Measurements from ENCODE around the gene LGALS12. TPM values are rescaled to one million over a fixed set of nuclear protein-coding genes. Genes with fewer than 3 reads are reported as not detected.
A peak's percentile ranks its signal among the peaks of the same experiment; 100 is the strongest.

The LGALS12 gene
- total RNA-seq, 1 experiment from 2014 or later: not detected

GRCh38 chr11:63520606-63521170, 14.8 kb downstream of the LGALS12 start:
- Histone ChIP-seq H3K4me3 (ENCODE audit: low read depth, low read length) (no peak overlapping the region), H3K9me3 (peaks cover 36% of the 10 kb centered on the region), H3K27me3 (replicated peaks; ENCODE audit: control insufficient read depth, insufficient read depth, low read length) (no peaks in the 10 kb centered on the region), H3K36me3 (ENCODE audit: control insufficient read depth, insufficient read depth, low read length) (no peaks in the 10 kb centered on the region), H3K4me1 (peaks cover 42% of the 10 kb centered on the region)
- ChIA-PET CTCF (interaction anchor here (1.1 kb wide), 1 partner anchor 13 kb away, joined by 4 read pairs; no protein-coding TSS in a partner anchor), POLR2A (interaction anchor here (0.5 kb wide), 1 partner anchor 54 kb away, joined by 4 read pairs; no protein-coding TSS in a partner anchor)
- peaks cover 18% of the 10 kb centered on the region for H3K4me1 Mint-ChIP-seq (ENCODE audit: low read depth, unreplicated experiment)
- no peak for TF ChIP-seq CTCF (IDR thresholded peaks at IDR 0.05; ENCODE audit: insufficient read depth in 1 of 2, low read depth in 1 of 2, low read length in 1 of 2, severe bottlenecking in 1 of 2, unreplicated experiment in 1 of 2)
- H3K27me3 Mint-ChIP-seq (ENCODE audit: insufficient read depth, unreplicated experiment): no peaks in the 10 kb centered on the region
- H3K9me3 Mint-ChIP-seq (ENCODE audit: unreplicated experiment): peaks cover 46% of the 10 kb centered on the region
- DNase-seq: no peak
- H3K36me3 Mint-ChIP-seq (ENCODE audit: insufficient read depth, unreplicated experiment): peaks cover 14% of the 10 kb centered on the region
- no peak overlapping the region for H3K27ac Mint-ChIP-seq (ENCODE audit: unreplicated experiment)
- intact Hi-C loops (cut with micrococcal nuclease; ENCODE audit: unreplicated experiment): no loop called here
- no TSS peak for BruUV-seq (replicated peaks)
- H3K4me3 Mint-ChIP-seq (ENCODE audit: unreplicated experiment): no peak overlapping the region

GRCh38 chr11:63521896-63522295, 16.0 kb downstream of the LGALS12 start:
- Histone ChIP-seq H3K4me1 (peaks cover 34% of the 10 kb centered on the region), H3K4me3 (ENCODE audit: low read depth, low read length) (no peak overlapping the region), H3K36me3 (ENCODE audit: control insufficient read depth, insufficient read depth, low read length) (no peaks in the 10 kb centered on the region), H3K9me3 (peaks cover 36% of the 10 kb centered on the region), H3K27me3 (replicated peaks; ENCODE audit: control insufficient read depth, insufficient read depth, low read length) (no peaks in the 10 kb centered on the region)
- BruUV-seq (replicated peaks): no TSS peak
- peaks cover 14% of the 10 kb centered on the region for H3K36me3 Mint-ChIP-seq (ENCODE audit: insufficient read depth, unreplicated experiment)
- DNase-seq: no peak
- no peak for TF ChIP-seq CTCF (IDR thresholded peaks at IDR 0.05; ENCODE audit: insufficient read depth in 1 of 2, low read depth in 1 of 2, low read length in 1 of 2, severe bottlenecking in 1 of 2, unreplicated experiment in 1 of 2)
- POLR2A ChIA-PET: no interaction called here
- H3K27me3 Mint-ChIP-seq (ENCODE audit: insufficient read depth, unreplicated experiment): no peaks in the 10 kb centered on the region
- peaks cover 18% of the 10 kb centered on the region for H3K4me1 Mint-ChIP-seq (ENCODE audit: low read depth, unreplicated experiment)
- intact Hi-C loops (cut with micrococcal nuclease; ENCODE audit: unreplicated experiment): no loop called here
- no peak overlapping the region for H3K4me3 Mint-ChIP-seq (ENCODE audit: unreplicated experiment)
- H3K9me3 Mint-ChIP-seq (ENCODE audit: unreplicated experiment): peaks cover 46% of the 10 kb centered on the region
- no peak overlapping the region for H3K27ac Mint-ChIP-seq (ENCODE audit: unreplicated experiment)
- CTCF ChIA-PET: no interaction called here

GRCh38 chr11:63523151-63523550, 17.3 kb downstream of the LGALS12 start:
- H3K36me3 Mint-ChIP-seq (ENCODE audit: insufficient read depth, unreplicated experiment): peaks cover 24% of the 10 kb centered on the region
- BruUV-seq (replicated peaks): no TSS peak
- H3K4me1 Mint-ChIP-seq (ENCODE audit: low read depth, unreplicated experiment): peaks cover 23% of the 10 kb centered on the region

More at GRCh38 chr11:63523151-63523550, 17.3 kb downstream of the LGALS12 start:
- Histone ChIP-seq H3K9me3 (peaks cover 36% of the 10 kb centered on the region), H3K4me3 (ENCODE audit: low read depth, low read length) (no peak overlapping the region), H3K27me3 (replicated peaks; ENCODE audit: control insufficient read depth, insufficient read depth, low read length) (no peaks in the 10 kb centered on the region), H3K36me3 (ENCODE audit: control insufficient read depth, insufficient read depth, low read length) (no peaks in the 10 kb centered on the region), H3K4me1 (peaks cover 40% of the 10 kb centered on the region)
- CTCF ChIA-PET: interaction anchor here (0.9 kb wide), 1 partner anchor 777 kb away, joined by 3 read pairs; no protein-coding TSS in a partner anchor
- POLR2A ChIA-PET: no interaction called here
- no peak for TF ChIP-seq CTCF (IDR thresholded peaks at IDR 0.05; ENCODE audit: insufficient read depth in 1 of 2, low read depth in 1 of 2, low read length in 1 of 2, severe bottlenecking in 1 of 2, unreplicated experiment in 1 of 2)
- H3K4me3 Mint-ChIP-seq (ENCODE audit: unreplicated experiment): peak overlapping the region; percentile 23
- peak; percentile 60 to 82 for DNase-seq
- intact Hi-C loops (cut with micrococcal nuclease; ENCODE audit: unreplicated experiment): no loop called here
- no peaks in the 10 kb centered on the region for H3K27me3 Mint-ChIP-seq (ENCODE audit: insufficient read depth, unreplicated experiment)
- peaks cover 46% of the 10 kb centered on the region for H3K9me3 Mint-ChIP-seq (ENCODE audit: unreplicated experiment)
- peak overlapping the region; percentile 86 for H3K27ac Mint-ChIP-seq (ENCODE audit: unreplicated experiment)

Data from Caco-2 (cell line).